BJ (cell line): Measurements from ENCODE around the gene PPP2CA. TPM values are rescaled to one million over a fixed set of nuclear protein-coding genes. Genes with fewer than 3 reads are reported as not detected.
"Not testable (repeated sequence)": the region's sequence is repeated elsewhere in the genome, so short reads cannot be mapped to it uniquely, and the experiment has no call there.

Source experiments
- CTCF ChIA-PET: fragments of 350-600 bp; formaldehyde crosslinking; extraction: SDS; loops from one replicate; lab custom pipeline; 2021; ENCODE audit warnings: antibody characterized with exemption, inconsistent platforms; lab: Yijun Ruan, JAX
- POLR2A ChIA-PET: fragments of 300-600 bp; sonication (Branson Sonifier 250); formaldehyde crosslinking; extraction: SDS; loops from one replicate; lab custom pipeline; 2021; ENCODE audit warnings: antibody characterized with exemption; lab: Charles Lee
- DNase-seq: peaks from one replicate; pipeline ENCODE4 v3.0.0-alpha.2; 2011; ENCODE audit warnings: low read depth
- H3K27me3 ChIP-seq: 2 replicates; pipeline ENCODE4 v1.6.0; 2011; ENCODE audit warnings: low read length; ENCODE audit not compliant: control insufficient read depth, insufficient read depth
- H3K36me3 ChIP-seq: 2 replicates; pipeline ENCODE4 v1.5.1; 2011; ENCODE audit warnings: low read length; ENCODE audit not compliant: control insufficient read depth, insufficient read depth
- H3K4me3 ChIP-seq: 2 replicates; pipeline ENCODE4 v1.5.1; 2011; ENCODE audit warnings: low read depth, mild to moderate bottlenecking, control low read depth, low read length
- CTCF ChIP-seq: IDR thresholded peaks from 2 replicates; pipeline ENCODE4 v1.5.1; 2011; ENCODE audit warnings: low read depth, mild to moderate bottlenecking, control low read depth, inconsistent platforms, low read length, moderate library complexity; ENCODE audit not compliant: insufficient read depth
- polyA plus RNA-seq: library from polyadenylated mRNA; depleted of rRNA; stranded (reverse); fragments of >200 nt; gene quantifications from 2 replicates; pipeline ENCODE4 v1.2.3, GENCODE V29; 2011

PPP2CA gene
- polyA plus RNA-seq, 1 experiment, result 77.1 TPM

GRCh38 chr5:134268019-134268601 is 42.2 kb upstream of the PPP2CA start:
- Histone ChIP-seq H3K27me3 (no peaks in the 10 kb centered on the region), H3K36me3 (no peaks in the 10 kb centered on the region), H3K4me3 (no peak overlapping the region)
- CTCF ChIA-PET, result interaction anchor here (2.0 kb wide), 1 partner anchor 84 kb away, joined by 5 read pairs; no protein-coding TSS in a partner anchor
- DNase-seq, result no peak
- POLR2A ChIA-PET, result no interaction called here
- TF ChIP-seq CTCF, result no peak

GRCh38 chr5:134267366-134268018 is 41.6 kb upstream of the PPP2CA start:
- no peak for TF ChIP-seq CTCF
- ChIA-PET CTCF (interaction anchor here (0.8 to 2.0 kb wide), 2 partner anchors 12 to 84 kb away, joined by 3 to 5 read pairs; no protein-coding TSS in a partner anchor), POLR2A (no interaction called here)
- H3K27me3 ChIP-seq, result no peaks in the 10 kb centered on the region
- no peaks in the 10 kb centered on the region for H3K36me3 ChIP-seq
- no peak overlapping the region for H3K4me3 ChIP-seq
- DNase-seq, result no peak

GRCh38 chr5:134263801-134264200 is 37.9 kb upstream of the PPP2CA start:
- Histone ChIP-seq H3K36me3 (no peaks in the 10 kb centered on the region), H3K4me3 (no peak overlapping the region), H3K27me3 (peaks cover 1% of the 10 kb centered on the region; the same call in 1 of the 2 replicates)
- no peak for TF ChIP-seq CTCF
- DNase-seq, result no peak
- ChIA-PET POLR2A (no interaction called here), CTCF (no interaction called here)

GRCh38 chr5:134262629-134263028 is 36.8 kb upstream of the PPP2CA start:
- H3K27me3 ChIP-seq, CTCF ChIA-PET, DNase-seq, POLR2A ChIA-PET, H3K4me3 ChIP-seq, H3K36me3 ChIP-seq: not testable (repeated sequence)

GRCh38 chr5:134258896-134259295 is 33.0 kb upstream of the PPP2CA start:
- Histone ChIP-seq H3K4me3 (no peak overlapping the region), H3K27me3 (peaks cover 1% of the 10 kb centered on the region; the same call in 1 of the 2 replicates), H3K36me3 (no peaks in the 10 kb centered on the region)
- CTCF ChIA-PET, result no interaction called here
- no peak for TF ChIP-seq CTCF
- POLR2A ChIA-PET, result no interaction called here
- no peak for DNase-seq
